Right atrium auricular region (tissue), 2 donors: ENCODE measurements around the gene ADARB2. TPM values are rescaled to one million over a fixed set of nuclear protein-coding genes. Genes with fewer than 3 reads are reported as not detected.

ENCODE experiments used
- DNase-seq: peaks from one replicate; pipeline ENCODE4 v3.0.0-alpha.2; 2019; ENCODE audit warnings: low spot score
- H3K27ac ChIP-seq, 2 donors: fragments of 200-600 bp; sonication (generic); 1 replicate in 1 of 2; 2 replicates in 1 of 2; pipeline ENCODE4 v1.5.1; 2016 to 2019
- H3K27me3 ChIP-seq, 2 donors: fragments of 200-600 bp; sonication (generic); one replicate each; pipeline versions ENCODE4 v1.5.1 to v1.6.0; 2017 to 2019
- H3K36me3 ChIP-seq: fragments of 200-600 bp; sonication (generic); one replicate; pipeline ENCODE4 v1.5.1; 2016
- H3K4me1 ChIP-seq, 2 donors: fragments of 200-600 bp; sonication (generic); one replicate each; pipeline versions ENCODE4 v1.5.1 to v1.6.0; 2017 to 2019
- H3K4me3 ChIP-seq, 2 donors: fragments of 200-600 bp; sonication (generic); 1 replicate in 1 of 2; 2 replicates in 1 of 2; pipeline ENCODE4 v1.5.1; 2017 to 2019; ENCODE audit warnings: mild to moderate bottlenecking in 1 of 2, moderate library complexity in 1 of 2
- H3K9me3 ChIP-seq, 2 donors: fragments of 200-600 bp; sonication (generic); one replicate each; pipeline ENCODE4 v1.5.1; 2019
- total RNA-seq, 2 donors: library from RNA; depleted of rRNA; stranded (reverse); fragments of >200 nt; gene quantifications; one replicate each; pipeline ENCODE4 v1.1.0, GENCODE V29; 2016
- TF ChIP-seq, protein P1 (sequence below), 2 donors: fragments of 200-600 bp; sonication (generic); IDR thresholded peaks; one replicate each; pipeline ENCODE4 v1.5.1; 2019; ENCODE audit warnings: antibody characterized with exemption in 2 of 2

Gene ADARB2
- total RNA-seq, 2 donors from 2014 or later = 0.33 to 0.71 TPM

- no peak overlapping the region for H3K27ac ChIP-seq
- H3K27me3 ChIP-seq = no peaks in the 10 kb centered on the region
- H3K4me1 ChIP-seq = no peaks in the 10 kb centered on the region
- H3K36me3 ChIP-seq = no peaks in the 10 kb centered on the region
- DNase-seq = no peak
- H3K9me3 ChIP-seq = no peaks in the 10 kb centered on the region
- no peak overlapping the region for H3K4me3 ChIP-seq
- TF ChIP-seq, protein P1, sequence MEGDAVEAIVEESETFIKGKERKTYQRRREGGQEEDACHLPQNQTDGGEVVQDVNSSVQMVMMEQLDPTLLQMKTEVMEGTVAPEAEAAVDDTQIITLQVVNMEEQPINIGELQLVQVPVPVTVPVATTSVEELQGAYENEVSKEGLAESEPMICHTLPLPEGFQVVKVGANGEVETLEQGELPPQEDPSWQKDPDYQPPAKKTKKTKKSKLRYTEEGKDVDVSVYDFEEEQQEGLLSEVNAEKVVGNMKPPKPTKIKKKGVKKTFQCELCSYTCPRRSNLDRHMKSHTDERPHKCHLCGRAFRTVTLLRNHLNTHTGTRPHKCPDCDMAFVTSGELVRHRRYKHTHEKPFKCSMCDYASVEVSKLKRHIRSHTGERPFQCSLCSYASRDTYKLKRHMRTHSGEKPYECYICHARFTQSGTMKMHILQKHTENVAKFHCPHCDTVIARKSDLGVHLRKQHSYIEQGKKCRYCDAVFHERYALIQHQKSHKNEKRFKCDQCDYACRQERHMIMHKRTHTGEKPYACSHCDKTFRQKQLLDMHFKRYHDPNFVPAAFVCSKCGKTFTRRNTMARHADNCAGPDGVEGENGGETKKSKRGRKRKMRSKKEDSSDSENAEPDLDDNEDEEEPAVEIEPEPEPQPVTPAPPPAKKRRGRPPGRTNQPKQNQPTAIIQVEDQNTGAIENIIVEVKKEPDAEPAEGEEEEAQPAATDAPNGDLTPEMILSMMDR (IDR thresholded peaks at IDR 0.05) = no peak
Measured at GRCh38 chr10:1508096-1508495, 229.2 kb downstream of the ADARB2 start.

DNA sequence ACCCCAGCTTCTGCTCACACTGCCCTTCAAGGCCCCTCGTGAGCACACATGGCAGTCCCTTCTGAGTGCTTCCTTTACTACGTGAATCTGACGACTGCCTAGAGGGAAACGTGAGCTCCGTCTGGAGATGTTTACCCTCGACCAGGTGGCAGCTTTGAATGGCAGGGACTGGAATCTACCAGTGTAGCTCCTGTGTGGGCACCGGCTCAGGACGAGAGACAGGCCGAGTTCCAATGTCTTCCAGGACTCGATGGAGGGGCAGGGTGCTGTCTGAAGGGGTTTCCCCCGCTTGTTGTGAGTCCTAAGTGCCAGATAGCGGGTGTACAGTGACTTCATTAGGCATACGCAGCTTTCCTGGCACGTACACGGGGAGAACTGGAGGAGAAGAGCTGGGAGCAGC, 229.9 kb downstream of the ADARB2 start:
- TF ChIP-seq, protein P1 (IDR thresholded peaks at IDR 0.05) = no peak
- Histone ChIP-seq H3K36me3 (no peaks in the 10 kb centered on the region), H3K9me3 (no peaks in the 10 kb centered on the region), H3K4me3 (no peak overlapping the region), H3K27me3 (no peaks in the 10 kb centered on the region), H3K4me1 (no peaks in the 10 kb centered on the region), H3K27ac (no peak overlapping the region)
- DNase-seq = no peak

GRCh38 chr10:1504940-1505339, 232.4 kb downstream of the ADARB2 start:
- Histone ChIP-seq H3K4me1 (no peaks in the 10 kb centered on the region), H3K36me3 (no peaks in the 10 kb centered on the region), H3K4me3 (no peak overlapping the region), H3K27ac (no peak overlapping the region), H3K9me3 (no peaks in the 10 kb centered on the region), H3K27me3 (no peaks in the 10 kb centered on the region)
- no peak for DNase-seq
- TF ChIP-seq, protein P1 (IDR thresholded peaks at IDR 0.05) = no peak

- Histone ChIP-seq H3K27me3 (no peaks in the 10 kb centered on the region), H3K4me1 (no peaks in the 10 kb centered on the region), H3K4me3 (no peak overlapping the region), H3K36me3 (no peaks in the 10 kb centered on the region), H3K27ac (no peak overlapping the region), H3K9me3 (no peaks in the 10 kb centered on the region)
- TF ChIP-seq, protein P1 (IDR thresholded peaks at IDR 0.05) = no peak
- DNase-seq = no peak
Measured at GRCh38 chr10:1504286-1504685, 233.0 kb downstream of the ADARB2 start.

- H3K27ac ChIP-seq = no peak overlapping the region
- no peak overlapping the region for H3K4me3 ChIP-seq
- no peaks in the 10 kb centered on the region for H3K4me1 ChIP-seq
- no peaks in the 10 kb centered on the region for H3K27me3 ChIP-seq
- peaks cover 0 to 7% of the 10 kb centered on the region in 2 donors for H3K9me3 ChIP-seq
- no peak for DNase-seq
- no peaks in the 10 kb centered on the region for H3K36me3 ChIP-seq
- TF ChIP-seq, protein P1 (IDR thresholded peaks at IDR 0.05) = no peak
Measured at GRCh38 chr10:1502451-1502850, 234.9 kb downstream of the ADARB2 start.

DNA sequence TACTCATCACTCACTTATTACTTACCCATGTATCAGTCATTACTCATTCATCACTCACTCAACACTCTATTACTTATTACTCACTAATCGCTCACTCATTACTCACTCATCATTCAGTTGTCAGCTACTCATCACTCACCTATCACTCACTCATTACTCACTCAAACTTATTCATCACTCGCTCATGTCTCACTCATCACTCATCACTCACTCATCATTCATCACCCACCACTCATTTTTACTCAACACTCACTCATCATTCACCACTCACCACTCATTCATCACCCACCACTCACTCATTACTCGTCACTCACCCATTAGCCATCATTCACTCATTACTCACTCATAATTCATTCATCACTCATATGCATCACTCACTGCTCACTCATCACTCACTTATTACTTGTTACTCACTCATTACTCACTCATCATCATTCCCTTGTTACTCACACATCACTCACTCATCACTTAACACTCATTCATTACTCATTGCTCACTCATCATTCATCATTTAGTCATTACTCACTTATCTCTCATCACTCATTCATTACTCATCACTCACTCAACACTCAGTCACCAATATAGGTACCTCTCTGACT, 237.9 kb downstream of the ADARB2 start:
- Histone ChIP-seq H3K9me3 (peaks cover 0 to 7% of the 10 kb centered on the region in 2 donors), H3K4me1 (no peaks in the 10 kb centered on the region), H3K4me3 (no peak overlapping the region), H3K27me3 (no peaks in the 10 kb centered on the region), H3K36me3 (no peaks in the 10 kb centered on the region), H3K27ac (no peak overlapping the region)
- TF ChIP-seq, protein P1 (IDR thresholded peaks at IDR 0.05) = no peak
- DNase-seq = no peak
